ENCODE data around the gene C5. TPM values are rescaled to one million over a fixed set of nuclear protein-coding genes. Genes with fewer than 3 reads are reported as not detected.

C5 gene
- polyA plus RNA-seq, 3 donors from 2014 or later, result 0.25 to 0.49 TPM; not detected in 1

GRCh38 chr9:120905315-120906164, 144.5 kb downstream of the C5 start:
- Mint-ChIP-seq H3K9me3 (no peaks in the 10 kb centered on the region), H3K36me3 (peaks cover 0 to 24% (median 17%) of the 10 kb centered on the region in 3 donors), H3K4me3 (peak overlapping the region; percentile 64 to 78 (median 66)), H3K4me1 (peaks cover 54 to 64% of the 10 kb centered on the region in 2 donors), H3K27ac (peak overlapping the region; percentile 34 to 92 (median 85)), H3K27me3 (ENCODE audit: low read depth in 3 of 3) (peaks cover 0 to 4% (median 2%) of the 10 kb centered on the region in 3 donors)
- peak; percentile 42 to 47 (median 44) for DNase-seq

GRCh38 chr9:120904978-120905301, 145.1 kb downstream of the C5 start:
- Mint-ChIP-seq H3K4me3 (peak overlapping the region in 2 of 5 donors; percentile 7 to 14), H3K9me3 (no peaks in the 10 kb centered on the region), H3K36me3 (peaks cover 0 to 21% (median 14%) of the 10 kb centered on the region in 3 donors), H3K27me3 (ENCODE audit: low read depth in 3 of 3) (peaks cover 2 to 4% (median 2%) of the 10 kb centered on the region in 3 donors), H3K27ac (peak overlapping the region in 5 of 6 donors; percentile 34 to 92 (median 66)), H3K4me1 (peaks cover 48 to 58% of the 10 kb centered on the region in 2 donors)
- DNase-seq, result no peak

GRCh38 chr9:120904061-120904977, 145.8 kb downstream of the C5 start:
- peak overlapping the region; percentile 54 to 92 (median 75) for H3K27ac Mint-ChIP-seq
- peaks cover 42 to 52% of the 10 kb centered on the region in 2 donors for H3K4me1 Mint-ChIP-seq
- peak overlapping the region in 2 of 5 donors; percentile 21 for H3K4me3 Mint-ChIP-seq
- DNase-seq, result no peak
- peaks cover 0 to 18% (median 14%) of the 10 kb centered on the region in 3 donors for H3K36me3 Mint-ChIP-seq
- peaks cover 2 to 4% (median 2%) of the 10 kb centered on the region in 3 donors for H3K27me3 Mint-ChIP-seq (ENCODE audit: low read depth in 3 of 3)
- no peaks in the 10 kb centered on the region for H3K9me3 Mint-ChIP-seq

- Mint-ChIP-seq H3K4me3 (no peak overlapping the region), H3K36me3 (peaks cover 0 to 12% (median 11%) of the 10 kb centered on the region in 3 donors), H3K4me1 (peaks cover 38 to 47% of the 10 kb centered on the region in 2 donors), H3K27me3 (ENCODE audit: low read depth in 3 of 3) (peaks cover 0 to 4% (median 2%) of the 10 kb centered on the region in 3 donors), H3K27ac (peak overlapping the region; percentile 54 to 92 (median 80)), H3K9me3 (no peaks in the 10 kb centered on the region)
- DNase-seq, result no peak
These were observed 147.2 kb downstream of the C5 start for GRCh38 chr9:120902569-120903535.

Other genes starting within 250 kb of the C5 start
- 10 to 100 TPM; 10.1 to 23.1 (median 13.3) TPM for gene PSMD5, start 207.4 kb downstream of the C5 start, polyA plus RNA-seq
- 10 to 100 TPM; 12.1 to 12.9 (median 12.8) TPM for gene PHF19, start 173.1 kb downstream of the C5 start, polyA plus RNA-seq
- gene TRAF1, start 123.5 kb downstream of the C5 start, polyA plus RNA-seq, result 1 to 10 TPM in 2 of 3 donors, under 1 TPM in 1; 0.67 to 3.4 (median 1.5) TPM
- 10 to 100 TPM in 1 of 3 donors, 1 to 10 TPM in 1, under 1 TPM in 1; 0.17 to 17.6 (median 7.6) TPM for gene CNTRL, start 24.7 kb upstream of the C5 start, polyA plus RNA-seq
- gene RAB14, start 151.6 kb upstream of the C5 start, polyA plus RNA-seq, result 10 to 100 TPM; 28.2 to 44.9 (median 36.0) TPM
- gene GSN, start 217.9 kb upstream of the C5 start, polyA plus RNA-seq, result 100 to 1,000 TPM; 199 to 325 (median 226) TPM

Data from immature natural killer cell (primary cell).